ENCODE measurements around the gene RNF183. TPM values are rescaled to one million over a fixed set of nuclear protein-coding genes. Genes with fewer than 3 reads are reported as not detected.

RNF183 gene
- total RNA-seq, 1 donor from 2014 or later = not detected

- Histone ChIP-seq H3K27ac (peak within 1 kb of the TSS; percentile 24), H3K36me3 (no peaks in the 10 kb centered on the region), H3K4me3 (peak within 1 kb of the TSS; percentile 58), H3K9me3 (no peaks in the 10 kb centered on the region), H3K27me3 (no peaks in the 10 kb centered on the region), H3K4me1 (peaks cover 15% of the 10 kb centered on the region)
- intact Hi-C loops (cut with DNase I) = no loop called here
- DNase-seq (peak; percentile 80), ATAC-seq (peak; percentile 93)
- TF ChIP-seq CTCF (IDR thresholded peaks at IDR 0.05) = no peak
Observed at GRCh38 chr9:113349445-113350094, 46.4 kb upstream of the RNF183 start, which contains the start of gene BSPRY. Gene BSPRY (plus strand): TSS chr9:113349541. CDS start chr9:113349580, 39 bp downstream.

GRCh38 chr9:113349066-113349444, 45.9 kb upstream of the RNF183 start:
- peak overlapping the region; percentile 58 for H3K4me3 ChIP-seq
- intact Hi-C loops (cut with DNase I) = no loop called here
- peak; percentile 2 for ATAC-seq

GRCh38 chr9:113348437-113348836, 45.3 kb upstream of the RNF183 start:
- Histone ChIP-seq H3K4me3 (no peak overlapping the region), H3K9me3 (no peaks in the 10 kb centered on the region), H3K4me1 (peaks cover 18% of the 10 kb centered on the region), H3K27ac (no peak overlapping the region), H3K27me3 (no peaks in the 10 kb centered on the region), H3K36me3 (no peaks in the 10 kb centered on the region)
- intact Hi-C loops (cut with DNase I) = no loop called here
- DNase-seq = no peak
- TF ChIP-seq CTCF (IDR thresholded peaks at IDR 0.05) = no peak
- ATAC-seq = no peak

More at GRCh38 chr9:113349066-113349444, 45.9 kb upstream of the RNF183 start:
- Histone ChIP-seq H3K36me3 (no peaks in the 10 kb centered on the region), H3K27me3 (no peaks in the 10 kb centered on the region), H3K4me1 (peaks cover 16% of the 10 kb centered on the region), H3K27ac (no peak overlapping the region), H3K9me3 (no peaks in the 10 kb centered on the region)
- no peak for DNase-seq
- TF ChIP-seq CTCF (IDR thresholded peaks at IDR 0.05) = no peak

- TF ChIP-seq CTCF (IDR thresholded peaks at IDR 0.05) = no peak
- no peaks in the 10 kb centered on the region for H3K27me3 ChIP-seq
- ATAC-seq (no peak), DNase-seq (no peak)
- H3K27ac ChIP-seq = no peak overlapping the region
- peaks cover 12% of the 10 kb centered on the region for H3K4me1 ChIP-seq
- intact Hi-C loops (cut with DNase I) = no loop called here
- no peak overlapping the region for H3K4me3 ChIP-seq
- H3K36me3 ChIP-seq = no peaks in the 10 kb centered on the region
- H3K9me3 ChIP-seq = no peaks in the 10 kb centered on the region
Observed at GRCh38 chr9:113345671-113346070, 42.5 kb upstream of the RNF183 start.

GRCh38 chr9:113345190-113345589, 42.0 kb upstream of the RNF183 start:
- DNase-seq (no peak), ATAC-seq (no peak)
- H3K36me3 ChIP-seq = no peaks in the 10 kb centered on the region
- H3K4me3 ChIP-seq = no peak overlapping the region
- intact Hi-C loops (cut with DNase I) = no loop called here
- H3K9me3 ChIP-seq = no peaks in the 10 kb centered on the region
- no peaks in the 10 kb centered on the region for H3K27me3 ChIP-seq
- peaks cover 7% of the 10 kb centered on the region for H3K4me1 ChIP-seq
- H3K27ac ChIP-seq = no peak overlapping the region
- TF ChIP-seq CTCF (IDR thresholded peaks at IDR 0.05) = no peak

Measured in upper lobe of right lung (tissue), 1 donor.